MCF 10A (cell line): ENCODE results near the gene CSNK2B. TPM values are rescaled to one million over a fixed set of nuclear protein-coding genes. Genes with fewer than 3 reads are reported as not detected.

Experiments
- BruUV-seq: library from RNA; stranded (reverse); fragments of 400-500 nt; replicated peaks from 2 replicates; lab custom pipeline; 2021; lab: Mats Ljungman, UMichigan
- CTCF ChIA-PET: fragments of 300-600 bp; sonication (Branson Sonifier 250); formaldehyde crosslinking; extraction: SDS; loops from one replicate; lab custom pipeline; 2021; ENCODE audit warnings: antibody characterized with exemption, inconsistent platforms; lab: Yijun Ruan, JAX
- POLR2A ChIA-PET: fragments of 300-600, 350-650 bp; sonication (Branson Sonifier 250); formaldehyde crosslinking; extraction: SDS; loops from one replicate; lab custom pipeline; 2020; ENCODE audit warnings: antibody characterized with exemption, inconsistent platforms; lab: Yijun Ruan, JAX
- DNase-seq: peaks from one replicate; pipeline ENCODE4 v3.0.0-alpha.2; 2018; ENCODE audit not compliant: unreplicated experiment
- H3K27ac Mint-ChIP-seq: one replicate; pipeline ENCODE4 v1.8.0; 2022; ENCODE audit warnings: mild to moderate bottlenecking, low read depth, mixed read lengths; ENCODE audit not compliant: unreplicated experiment
- H3K27me3 Mint-ChIP-seq: one replicate; pipeline ENCODE4 v1.8.0; 2022; ENCODE audit warnings: mixed read lengths; ENCODE audit not compliant: insufficient read depth, unreplicated experiment
- H3K36me3 Mint-ChIP-seq: one replicate; pipeline ENCODE4 v1.8.0; 2022; ENCODE audit warnings: mild to moderate bottlenecking, moderate library complexity, mixed read lengths; ENCODE audit not compliant: insufficient read depth, unreplicated experiment
- H3K4me1 Mint-ChIP-seq: one replicate; pipeline ENCODE4 v1.8.0; 2022; ENCODE audit warnings: mixed read lengths; ENCODE audit not compliant: insufficient read depth, unreplicated experiment
- H3K4me3 Mint-ChIP-seq: one replicate; pipeline ENCODE4 v1.8.0; 2022; ENCODE audit warnings: mild to moderate bottlenecking, moderate library complexity, mixed read lengths; ENCODE audit not compliant: unreplicated experiment
- H3K9me3 Mint-ChIP-seq: one replicate; pipeline ENCODE4 v1.8.0; 2022; ENCODE audit warnings: mixed read lengths; ENCODE audit not compliant: unreplicated experiment
- CTCF ChIP-seq: fragments of 200-600 bp; IDR thresholded peaks from one replicate; pipeline ENCODE4 v1.8.0; 2022; ENCODE audit warnings: antibody characterized with exemption, mild to moderate bottlenecking; ENCODE audit not compliant: unreplicated experiment
- intact Hi-C: fragments of 100-400 bp; cut with micrococcal nuclease; formaldehyde crosslinking; loops from 2 replicates; pipeline ENCODE4 v1.14.1; 2022
- total RNA-seq: library from RNA; stranded (reverse); gene quantifications from 2 replicates; pipeline ENCODE4 v1.2.3, GENCODE V29; 2022

CSNK2B gene
- total RNA-seq, 1 experiment from 2014 or later: 209 TPM

- Mint-ChIP-seq H3K27ac (peak overlapping the region; percentile 99), H3K9me3 (no peaks in the 10 kb centered on the region)
- CTCF ChIA-PET: interaction anchor here (0.6 to 0.9 kb wide), 5 partner anchors 8 to 390 kb away, joined by 4 to 9 read pairs (median 4); partner anchors contain the start of gene APOM
These were observed 2.5 kb upstream of the CSNK2B start for GRCh38 chr6:31663126-31663960.

GRCh38 chr6:31663961-31664789 is 1.7 kb upstream of the CSNK2B start:
- POLR2A ChIA-PET: interaction anchor here (0.6 to 7.9 kb wide), 40 partner anchors 12 to 1308 kb away, joined by 3 to 263 read pairs (median 5); partner anchors contain the start of genes ABHD16A, APOM, ATP6V1G2 and BAG6
- CTCF ChIA-PET: interaction anchor here (0.7 to 0.9 kb wide), 4 partner anchors 9 to 114 kb away, joined by 4 to 9 read pairs (median 4); partner anchors contain the start of gene APOM
- H3K27me3 Mint-ChIP-seq: no peaks in the 10 kb centered on the region
- no peaks in the 10 kb centered on the region for H3K9me3 Mint-ChIP-seq
- intact Hi-C loops: loop anchor here (5.0 kb wide), 1 partner anchor 42 kb away; the partner anchor contains the start of gene PRRC2A
- TF ChIP-seq CTCF: no peak
- H3K36me3 Mint-ChIP-seq: peaks cover 79% of the 10 kb centered on the region
- peak overlapping the region; percentile 99 for H3K4me3 Mint-ChIP-seq
- H3K27ac Mint-ChIP-seq: peak overlapping the region; percentile 99
- peak; percentile 84 for DNase-seq
- TSS peak; percentile 31 for BruUV-seq
- peaks cover 39% of the 10 kb centered on the region for H3K4me1 Mint-ChIP-seq

More at GRCh38 chr6:31663126-31663960, 2.5 kb upstream of the CSNK2B start:
- H3K4me1 Mint-ChIP-seq: peaks cover 43% of the 10 kb centered on the region
- H3K27me3 Mint-ChIP-seq: no peaks in the 10 kb centered on the region
- peak; percentile 48 for DNase-seq
- H3K4me3 Mint-ChIP-seq: peak overlapping the region; percentile 99
- peaks cover 77% of the 10 kb centered on the region for H3K36me3 Mint-ChIP-seq
- POLR2A ChIA-PET: interaction anchor here (0.5 to 7.9 kb wide), 19 partner anchors 11 to 532 kb away, joined by 3 to 263 read pairs (median 12); partner anchors contain the start of genes ABHD16A, APOM, ATP6V1G2 and BAG6
- no peak for TF ChIP-seq CTCF
- no TSS peak for BruUV-seq
- intact Hi-C loops: loop anchor here (5.0 kb wide), 1 partner anchor 41 kb away; the partner anchor contains the start of gene PRRC2A

- intact Hi-C loops: loop anchor here (5.0 kb wide), 1 partner anchor 43 kb away; the partner anchor contains the start of gene PRRC2A
- Mint-ChIP-seq H3K4me1 (peaks cover 31% of the 10 kb centered on the region), H3K9me3 (no peaks in the 10 kb centered on the region), H3K27ac (peak within 1 kb of the TSS; percentile 99), H3K4me3 (peak within 1 kb of the TSS; percentile 99), H3K36me3 (peaks cover 79% of the 10 kb centered on the region), H3K27me3 (no peaks in the 10 kb centered on the region)
- DNase-seq: peak; percentile 97
- CTCF ChIA-PET: interaction anchor here (0.7 kb wide), 1 partner anchor 114 kb away, joined by 5 read pairs; no protein-coding TSS in a partner anchor
- TF ChIP-seq CTCF: no peak
- BruUV-seq: no TSS peak
- POLR2A ChIA-PET: interaction anchor here (0.6 to 7.9 kb wide), 37 partner anchors 13 to 1307 kb away, joined by 3 to 263 read pairs (median 5); partner anchors contain the start of genes ABHD16A, APOM, BAG6 and CLIC1
These were observed 935 bp upstream of the CSNK2B start, which contains the start of gene GPANK1 for GRCh38 chr6:31664790-31665500. Gene GPANK1, minus strand, starts transcription at chr6:31664997. Its CDS starts 519 bp downstream, at chr6:31664478.
